Activated CD4-positive, alpha-beta T cell treated with anti-CD3 and anti-CD28 coated beads, Interleukin-2, amount 50 U/mL, for 1 hour (primary cell): ENCODE measurements around the gene TTC23.

ENCODE experiments used
- DNase-seq: peaks from one replicate; pipeline ENCODE4 v3.0.0-alpha.2; 2020

Gene TTC23

GRCh38 chr15:99163271-99164062 is 85.9 kb downstream of the TTC23 start:
- no peak for DNase-seq

DNA sequence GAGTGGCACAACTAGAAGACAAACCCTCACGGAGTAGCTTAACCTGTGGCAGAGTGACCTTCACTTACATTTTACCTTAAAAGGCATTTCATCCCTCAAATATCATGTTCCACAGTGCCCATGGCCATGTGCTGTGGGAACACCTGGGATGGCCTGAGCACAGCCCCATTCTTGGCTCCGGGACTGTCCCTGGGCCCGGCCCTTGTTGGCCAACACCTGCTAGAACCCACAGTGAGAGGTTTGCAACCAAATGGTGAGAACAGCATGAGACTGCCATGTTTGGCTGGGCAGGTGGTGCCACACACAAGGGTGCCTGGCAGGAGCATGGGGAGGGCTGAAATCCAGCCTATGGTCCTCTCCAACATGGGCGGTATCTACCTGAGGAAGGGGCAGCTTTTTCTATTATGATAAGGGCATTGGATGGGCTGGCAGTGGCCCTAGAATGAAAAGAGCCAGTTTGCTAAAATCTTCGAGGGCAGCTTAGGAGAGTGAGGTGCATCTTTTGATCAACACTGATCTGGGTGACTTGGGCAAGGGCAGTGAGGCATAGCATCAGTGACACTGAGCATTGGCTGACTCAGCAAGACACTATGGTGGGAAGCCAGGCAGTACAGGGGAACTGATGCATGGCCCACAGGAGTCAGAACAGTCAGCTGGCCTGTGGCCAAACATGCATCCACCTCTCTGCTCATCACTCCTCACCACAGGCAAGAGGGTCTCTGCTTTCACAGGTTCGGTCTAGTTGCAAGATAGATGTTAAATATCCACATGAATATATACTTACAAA is 90.6 kb downstream of the TTC23 start:
- DNase-seq = no peak

- DNase-seq = no peak
These were observed 91.9 kb downstream of the TTC23 start for GRCh38 chr15:99157456-99157855.

GRCh38 chr15:99155961-99156443 is 93.4 kb downstream of the TTC23 start:
- no peak for DNase-seq

DNA sequence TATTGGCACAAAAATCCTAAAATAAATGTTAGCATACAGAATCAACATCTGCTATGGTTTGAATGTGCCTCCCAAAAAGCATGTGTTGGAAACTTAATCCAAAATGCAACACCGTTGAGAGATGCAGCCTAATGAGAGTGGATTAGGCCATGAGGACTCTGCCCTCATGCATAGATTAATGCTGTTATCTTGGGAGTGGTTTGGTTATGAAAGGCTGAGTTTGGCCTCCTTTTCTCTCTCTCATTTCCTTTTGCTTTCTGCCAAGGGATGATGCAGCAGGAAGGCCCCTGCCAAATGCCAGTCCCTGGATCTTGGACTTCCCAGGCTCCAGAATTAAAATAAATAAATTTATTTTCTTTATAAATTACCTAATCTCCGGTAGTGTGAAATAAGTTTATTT is 95.1 kb downstream of the TTC23 start:
- no peak for DNase-seq

DNA sequence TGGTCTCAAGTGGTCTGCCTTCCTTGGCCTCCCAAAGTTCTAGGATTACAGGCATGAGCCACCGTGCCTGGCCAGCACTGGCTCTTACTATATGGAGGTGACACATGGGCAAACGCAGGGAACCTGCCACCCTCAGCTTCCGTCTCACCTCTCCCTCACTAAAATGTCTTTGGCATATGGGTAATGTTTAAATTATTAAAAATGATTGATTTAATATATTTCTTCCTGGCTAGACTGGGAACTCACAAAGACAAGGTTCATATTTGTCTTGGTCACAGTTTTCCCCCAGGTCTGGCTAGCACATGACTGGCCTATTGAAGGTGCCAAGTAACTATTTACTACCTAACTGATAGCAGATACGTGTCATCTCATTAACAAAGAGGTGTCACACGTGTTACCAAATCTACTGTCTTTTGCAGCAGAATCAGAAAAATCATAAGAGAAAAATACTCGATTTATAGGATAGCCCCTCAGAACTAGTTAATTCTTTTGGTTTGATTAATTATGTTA is 96.3 kb downstream of the TTC23 start:
- DNase-seq = no peak

DNA sequence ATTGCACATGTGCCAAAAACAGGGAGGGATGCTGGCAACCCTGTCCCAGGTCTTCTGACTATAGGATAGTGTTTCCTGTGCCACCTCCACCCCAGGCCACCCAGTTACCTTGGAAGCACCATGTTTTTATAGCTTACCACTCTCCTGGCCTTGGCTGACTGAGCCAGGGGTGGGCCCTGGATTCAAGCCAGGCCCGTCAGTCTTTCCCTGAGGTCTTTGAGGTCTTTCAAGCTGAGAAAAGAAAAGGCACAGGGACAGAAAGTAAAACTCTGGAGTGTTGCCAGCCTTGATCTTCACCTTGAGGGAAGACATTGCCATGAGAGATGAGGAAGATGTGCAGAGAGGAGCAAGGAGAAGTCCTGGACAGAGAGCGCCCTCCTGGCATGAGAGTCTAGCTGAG is 98.2 kb downstream of the TTC23 start:
- no peak for DNase-seq

DNA sequence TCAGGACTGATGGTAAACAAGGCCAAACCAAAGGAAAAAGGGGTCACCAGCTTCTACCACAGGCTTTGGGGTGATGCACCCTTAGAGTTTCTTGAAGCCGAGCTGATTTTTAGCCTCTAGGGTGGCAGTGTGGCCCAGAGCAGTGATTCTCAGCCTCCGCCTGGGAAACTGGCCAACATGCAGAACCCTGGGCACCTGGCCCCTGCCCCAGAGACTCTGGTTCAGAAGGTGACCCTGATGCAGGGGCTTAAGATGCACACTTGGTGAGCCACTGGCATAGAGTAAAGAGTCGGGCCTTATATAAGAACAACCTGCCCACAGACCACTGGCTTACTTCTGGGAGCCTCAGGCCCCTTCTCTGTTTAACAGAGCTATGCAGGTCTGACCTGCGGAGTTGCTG is 100.0 kb downstream of the TTC23 start:
- no peak for DNase-seq

DNA sequence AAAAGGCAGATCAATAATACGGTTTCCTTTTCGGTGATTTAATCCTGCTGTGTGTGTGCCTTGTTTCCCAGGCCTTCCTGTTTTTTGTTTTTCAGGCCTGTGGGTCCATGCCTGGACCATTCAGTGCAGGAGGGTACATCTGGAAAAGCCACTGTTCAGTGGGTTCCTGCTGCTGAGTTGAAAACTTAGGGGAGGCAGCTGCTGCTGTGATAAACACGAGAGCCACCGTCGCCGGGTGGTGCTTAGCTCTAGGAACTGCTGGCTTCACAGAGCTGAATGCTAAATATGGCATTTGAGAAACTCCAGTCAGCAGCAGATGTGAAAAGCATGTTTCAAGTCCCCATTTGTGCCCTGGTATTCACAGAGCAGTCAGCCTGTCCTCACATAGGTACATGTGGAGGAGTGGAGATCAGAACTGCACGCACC is 100.5 kb downstream of the TTC23 start:
- no peak for DNase-seq

- DNase-seq = no peak
These were observed 102.7 kb downstream of the TTC23 start for GRCh38 chr15:99146661-99147060.

DNA sequence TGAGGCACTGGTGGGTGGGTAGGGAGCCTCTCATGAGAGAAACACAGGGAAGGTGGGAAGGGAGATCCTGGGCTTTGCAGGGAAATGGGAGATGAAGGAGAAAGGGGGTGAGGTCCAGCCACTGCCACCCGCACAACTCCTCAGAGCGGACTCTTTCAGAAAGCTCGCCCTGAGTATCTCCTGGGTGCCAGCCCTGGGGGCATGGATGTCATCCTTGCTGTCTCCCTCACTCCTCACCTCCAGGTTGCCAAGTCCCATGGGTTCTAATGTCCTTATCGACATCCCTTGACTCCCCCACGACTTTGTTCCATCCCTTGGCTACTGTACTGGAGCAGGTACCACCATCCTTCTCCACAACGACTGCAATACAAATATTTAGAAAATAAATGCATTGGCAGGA is 103.6 kb downstream of the TTC23 start:
- DNase-seq = no peak

DNA sequence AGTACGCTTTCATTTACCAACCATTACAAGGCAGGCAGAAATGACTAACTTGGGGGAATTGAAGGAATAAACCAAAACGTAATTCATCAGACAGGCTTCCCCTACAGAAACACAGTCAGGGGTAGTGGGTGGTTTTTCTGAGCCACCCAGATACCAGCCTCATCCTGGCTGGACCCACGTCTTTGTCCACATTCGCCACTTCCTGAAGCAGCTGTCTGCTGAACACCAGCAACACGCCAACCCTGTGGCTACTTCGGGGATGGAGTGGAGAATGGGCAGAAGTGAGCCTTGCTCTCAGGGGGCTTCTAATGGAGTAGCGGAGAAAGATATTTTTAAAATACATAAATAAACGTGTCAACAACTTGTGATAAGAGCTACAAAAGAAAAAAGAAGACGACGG is 104.4 kb downstream of the TTC23 start:
- no peak for DNase-seq

- DNase-seq = no peak
These were observed 105.4 kb downstream of the TTC23 start for GRCh38 chr15:99143655-99144610.

DNA sequence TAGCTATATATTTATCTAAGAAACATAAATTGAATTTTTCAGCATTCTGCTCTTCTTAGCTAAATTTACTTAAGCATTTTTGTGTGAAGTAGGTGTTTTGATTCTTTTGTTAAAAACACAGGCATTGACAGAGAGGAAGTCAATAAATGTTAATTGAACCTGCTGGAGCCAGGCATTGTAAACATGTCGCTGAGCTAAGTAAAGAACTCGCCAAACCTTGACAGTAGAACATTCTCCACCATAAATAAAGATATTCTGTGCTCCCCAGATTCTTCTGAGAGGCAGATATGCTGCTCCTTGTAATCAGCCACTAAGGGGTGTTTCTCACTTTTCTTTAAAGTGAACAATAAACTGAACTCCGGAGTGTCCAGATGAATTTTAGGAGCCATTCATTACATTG is 106.1 kb downstream of the TTC23 start:
- no peak for DNase-seq

GRCh38 chr15:99142562-99142961 is 106.8 kb downstream of the TTC23 start:
- no peak for DNase-seq

DNA sequence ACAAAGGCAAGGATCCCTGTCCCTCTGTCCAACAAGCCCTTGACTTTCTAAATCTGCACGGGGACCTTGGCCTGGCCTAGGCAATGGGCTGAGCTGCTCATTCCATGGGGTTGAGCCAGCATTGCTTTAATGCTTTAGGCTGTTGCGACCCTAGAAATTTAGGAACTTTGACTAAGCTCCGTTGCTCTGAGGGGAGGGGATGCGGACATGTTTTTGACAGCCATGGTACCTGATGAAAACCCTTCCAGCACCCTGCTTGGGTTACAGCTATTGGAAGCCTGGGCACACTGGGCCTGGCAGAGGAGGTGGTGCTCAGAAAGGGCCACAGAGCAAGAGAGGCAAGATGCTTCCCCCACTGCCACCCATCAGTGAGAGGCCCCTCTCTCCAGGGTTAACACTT is 107.4 kb downstream of the TTC23 start:
- DNase-seq = no peak

DNA sequence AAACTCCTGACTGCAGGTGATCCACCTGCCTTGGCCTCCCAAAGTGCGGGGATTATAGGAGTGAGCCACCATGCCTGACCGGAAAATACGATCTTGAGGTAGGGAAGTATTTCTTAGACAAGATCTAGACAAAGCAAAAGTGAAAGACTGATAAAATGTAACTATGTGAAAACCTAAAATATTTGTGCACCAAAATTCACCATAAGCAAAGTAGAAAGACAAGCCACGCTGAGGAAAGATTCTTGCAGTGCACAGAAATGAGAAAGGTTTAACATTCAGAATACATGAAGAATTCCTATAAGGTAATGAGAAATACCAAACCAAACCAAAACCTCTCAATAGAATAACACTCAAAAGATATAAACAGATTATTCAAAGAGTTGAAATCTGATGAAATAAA is 108.8 kb downstream of the TTC23 start:
- no peak for DNase-seq

DNA sequence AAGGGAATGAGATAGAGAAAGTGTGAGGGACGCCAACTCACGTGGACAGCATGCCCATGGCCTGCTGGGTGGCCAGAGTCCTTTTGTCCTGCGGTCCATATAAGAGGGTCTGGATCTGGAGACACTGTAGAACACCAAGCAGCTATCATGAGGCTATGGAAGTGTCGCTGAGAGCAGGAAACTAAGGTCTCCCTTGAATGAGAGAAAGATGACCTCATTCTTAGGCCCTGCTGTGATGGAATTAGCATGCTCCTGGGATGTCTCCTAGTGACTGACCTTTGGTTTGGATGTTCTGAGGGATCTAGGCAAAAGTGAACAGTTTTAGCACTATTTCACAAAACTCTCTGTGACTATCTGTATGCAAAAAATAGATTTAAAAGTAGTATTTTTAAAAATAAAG is 110.1 kb downstream of the TTC23 start:
- no peak for DNase-seq

GRCh38 chr15:99138491-99138982 is 110.8 kb downstream of the TTC23 start:
- no peak for DNase-seq

- DNase-seq = no peak
These were observed 111.5 kb downstream of the TTC23 start for GRCh38 chr15:99137877-99138276.

- DNase-seq = no peak
These were observed 112.3 kb downstream of the TTC23 start for GRCh38 chr15:99137111-99137546.

DNA sequence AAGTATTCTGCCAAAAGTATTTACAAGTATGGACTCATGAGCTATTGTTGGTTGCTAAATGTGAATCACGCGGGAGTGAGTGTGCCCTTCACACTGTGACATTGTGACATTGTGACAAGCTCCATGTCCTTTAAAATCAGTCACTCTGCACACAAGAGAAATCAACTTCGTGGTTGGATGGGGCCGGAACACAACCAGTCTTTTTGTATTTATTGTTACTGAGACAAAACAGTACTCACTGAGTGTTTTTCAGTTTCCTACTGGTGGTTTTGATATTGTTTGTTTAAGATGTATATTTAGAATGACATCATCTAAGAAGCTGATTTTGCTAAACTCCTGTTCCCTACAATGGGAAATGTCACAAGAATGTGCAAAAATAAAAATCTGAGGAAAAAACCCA is 114.2 kb downstream of the TTC23 start:
- DNase-seq = no peak
